ENCODE data around the gene TENM4. TPM values are rescaled to one million over a fixed set of nuclear protein-coding genes. Genes with fewer than 3 reads are reported as not detected.

TENM4 gene
- polyA plus RNA-seq, 3 donors = 0.31 to 1.7 TPM; not detected in 1

DNA sequence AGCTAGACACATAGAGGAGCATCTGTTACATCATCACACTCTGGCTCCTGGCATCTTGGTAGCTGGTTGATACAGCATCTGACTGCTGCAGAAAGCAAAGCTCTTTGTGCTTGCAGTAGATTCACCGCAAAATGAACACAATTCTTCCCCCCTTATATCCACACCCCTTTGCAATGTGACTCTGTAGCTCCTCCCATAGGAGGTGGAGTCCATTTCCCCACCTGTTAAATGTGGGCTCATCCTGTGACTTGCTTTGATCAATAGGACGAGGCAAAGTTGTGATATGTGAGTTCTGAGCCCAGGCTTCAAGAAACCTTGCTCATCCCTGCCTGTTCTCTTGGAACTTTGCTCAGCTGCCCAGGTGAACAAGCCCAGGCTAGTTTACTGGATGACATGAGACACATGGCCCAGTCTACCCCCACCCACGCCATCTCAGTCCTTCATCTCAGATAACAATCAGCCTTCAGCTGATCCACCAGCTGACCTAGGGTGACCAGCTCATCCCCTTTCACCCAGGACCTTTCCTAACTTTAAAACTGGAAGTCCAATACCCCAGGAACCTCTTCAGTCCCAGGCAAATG is 272.2 kb downstream of the TENM4 start:
- WGBS (ENCODE audit: insufficient coverage) = 60% methylated on average over 1 of the region's 3 CpGs
- no peaks in the 10 kb centered on the region for H4K20me1 ChIP-seq (ENCODE audit: insufficient read depth, low read length)
- no peaks in the 10 kb centered on the region for H3K36me3 ChIP-seq (replicated peaks in 1 of 2; ENCODE audit: control insufficient read depth in 1 of 2, insufficient read depth in 2 of 2, low read length in 2 of 2)
- H3K4me1 Mint-ChIP-seq = no peaks in the 10 kb centered on the region
- peaks cover 0 to 3% (median 0%) of the 10 kb centered on the region in 7 donors for H3K9me3 Mint-ChIP-seq
- H3K9me3 ChIP-seq (replicated peaks in 1 of 2; ENCODE audit: control insufficient read depth in 1 of 2, insufficient read depth in 1 of 2, low read length in 2 of 2) = no peaks in the 10 kb centered on the region
- no peak for DNase-seq
- no peak overlapping the region for H3K27ac ChIP-seq (ENCODE audit: low read depth in 1 of 2, low read length in 2 of 2)
- no peak overlapping the region for H2AFZ ChIP-seq (ENCODE audit: insufficient read depth, low read depth, low read length, poor library complexity, severe bottlenecking)
- no peak overlapping the region for H3K9ac ChIP-seq (ENCODE audit: insufficient read depth, low read length, poor library complexity, severe bottlenecking)
- H3K4me3 ChIP-seq (replicated peaks in 1 of 3; ENCODE audit: low read depth in 2 of 3, low read length in 3 of 3) = no peak overlapping the region
- intact Hi-C loops (cut with micrococcal nuclease) = no loop called here
- no peaks in the 10 kb centered on the region for H3K4me1 ChIP-seq (ENCODE audit: control insufficient read depth in 1 of 2, insufficient read depth in 2 of 2, low read length in 2 of 2)
- H3K27me3 Mint-ChIP-seq (ENCODE audit: low read depth in 3 of 3) = peaks cover 0 to 14% (median 6%) of the 10 kb centered on the region in 3 donors
- no peaks in the 10 kb centered on the region for H3K36me3 Mint-ChIP-seq
- no peak overlapping the region for H3K27ac Mint-ChIP-seq
- TF ChIP-seq, protein P1, sequence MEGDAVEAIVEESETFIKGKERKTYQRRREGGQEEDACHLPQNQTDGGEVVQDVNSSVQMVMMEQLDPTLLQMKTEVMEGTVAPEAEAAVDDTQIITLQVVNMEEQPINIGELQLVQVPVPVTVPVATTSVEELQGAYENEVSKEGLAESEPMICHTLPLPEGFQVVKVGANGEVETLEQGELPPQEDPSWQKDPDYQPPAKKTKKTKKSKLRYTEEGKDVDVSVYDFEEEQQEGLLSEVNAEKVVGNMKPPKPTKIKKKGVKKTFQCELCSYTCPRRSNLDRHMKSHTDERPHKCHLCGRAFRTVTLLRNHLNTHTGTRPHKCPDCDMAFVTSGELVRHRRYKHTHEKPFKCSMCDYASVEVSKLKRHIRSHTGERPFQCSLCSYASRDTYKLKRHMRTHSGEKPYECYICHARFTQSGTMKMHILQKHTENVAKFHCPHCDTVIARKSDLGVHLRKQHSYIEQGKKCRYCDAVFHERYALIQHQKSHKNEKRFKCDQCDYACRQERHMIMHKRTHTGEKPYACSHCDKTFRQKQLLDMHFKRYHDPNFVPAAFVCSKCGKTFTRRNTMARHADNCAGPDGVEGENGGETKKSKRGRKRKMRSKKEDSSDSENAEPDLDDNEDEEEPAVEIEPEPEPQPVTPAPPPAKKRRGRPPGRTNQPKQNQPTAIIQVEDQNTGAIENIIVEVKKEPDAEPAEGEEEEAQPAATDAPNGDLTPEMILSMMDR (IDR thresholded peaks at IDR 0.05) = no peak
- no peaks in the 10 kb centered on the region for H3K79me2 ChIP-seq (ENCODE audit: insufficient read depth, low read length)
- no peak overlapping the region for H3K4me2 ChIP-seq (replicated peaks; ENCODE audit: extremely low read depth, low read length, poor library complexity, severe bottlenecking)
- no peak overlapping the region for H3K4me3 Mint-ChIP-seq
- H3K27me3 ChIP-seq (ENCODE audit: control insufficient read depth in 2 of 2, insufficient read depth in 2 of 2, low read length in 2 of 2) = no peaks in the 10 kb centered on the region

DNA sequence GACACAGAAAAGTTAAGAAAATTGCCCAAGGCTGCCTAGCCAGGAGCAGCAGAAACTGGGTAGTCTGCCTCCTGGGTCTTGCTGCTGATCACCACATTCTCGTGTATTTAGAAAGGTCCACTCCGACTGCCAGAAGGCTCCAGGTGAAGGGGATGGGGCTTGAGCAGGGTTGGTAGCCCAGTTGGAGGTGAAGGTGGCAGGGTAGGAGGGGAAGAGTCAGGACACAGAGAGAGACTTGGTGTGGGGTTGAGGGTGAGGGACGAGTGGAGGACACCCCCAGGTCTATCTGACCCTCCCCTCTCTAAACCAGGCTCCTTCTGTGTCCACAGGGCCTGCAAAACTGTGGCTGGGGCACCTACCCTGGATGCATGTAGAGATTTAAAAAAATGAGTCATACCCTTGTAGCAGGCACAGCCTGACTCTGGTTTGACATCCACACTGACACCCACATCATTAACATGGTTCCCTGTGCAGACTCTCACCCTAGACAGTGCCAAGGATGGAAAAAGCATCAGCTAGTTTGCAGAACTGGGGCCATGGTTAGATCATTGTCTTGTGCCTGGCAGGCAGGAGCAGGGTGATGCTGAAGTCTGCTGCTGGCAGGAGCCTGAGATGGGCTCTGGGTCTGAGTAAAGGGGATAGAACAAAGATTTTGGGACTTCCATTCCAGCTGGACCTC is 273.2 kb downstream of the TENM4 start:
- no peak for DNase-seq
- Histone ChIP-seq H2AFZ (ENCODE audit: insufficient read depth, low read depth, low read length, poor library complexity, severe bottlenecking) (no peak overlapping the region), H3K79me2 (ENCODE audit: insufficient read depth, low read length) (no peaks in the 10 kb centered on the region), H3K36me3 (replicated peaks in 1 of 2; ENCODE audit: control insufficient read depth in 1 of 2, insufficient read depth in 2 of 2, low read length in 2 of 2) (no peaks in the 10 kb centered on the region), H3K27ac (ENCODE audit: low read depth in 1 of 2, low read length in 2 of 2) (no peak overlapping the region), H3K4me1 (ENCODE audit: control insufficient read depth in 1 of 2, insufficient read depth in 2 of 2, low read length in 2 of 2) (no peaks in the 10 kb centered on the region), H3K4me3 (replicated peaks in 1 of 3; ENCODE audit: low read depth in 2 of 3, low read length in 3 of 3) (no peak overlapping the region), H3K9ac (ENCODE audit: insufficient read depth, low read length, poor library complexity, severe bottlenecking) (no peak overlapping the region), H3K4me2 (replicated peaks; ENCODE audit: extremely low read depth, low read length, poor library complexity, severe bottlenecking) (no peak overlapping the region), H3K9me3 (replicated peaks in 1 of 2; ENCODE audit: control insufficient read depth in 1 of 2, insufficient read depth in 1 of 2, low read length in 2 of 2) (no peaks in the 10 kb centered on the region), H3K27me3 (ENCODE audit: control insufficient read depth in 2 of 2, insufficient read depth in 2 of 2, low read length in 2 of 2) (no peaks in the 10 kb centered on the region), H4K20me1 (ENCODE audit: insufficient read depth, low read length) (no peaks in the 10 kb centered on the region)
- no peak overlapping the region for H3K27ac Mint-ChIP-seq
- H3K36me3 Mint-ChIP-seq = no peaks in the 10 kb centered on the region
- peaks cover 0 to 3% (median 0%) of the 10 kb centered on the region in 7 donors for H3K9me3 Mint-ChIP-seq
- peaks cover 3 to 16% (median 6%) of the 10 kb centered on the region in 3 donors for H3K27me3 Mint-ChIP-seq (ENCODE audit: low read depth in 3 of 3)
- TF ChIP-seq, protein P1 (IDR thresholded peaks at IDR 0.05) = no peak
- H3K4me1 Mint-ChIP-seq = no peaks in the 10 kb centered on the region
- 83% methylated on average over 2 of the region's 3 CpGs for WGBS (ENCODE audit: insufficient coverage)
- no peak overlapping the region for H3K4me3 Mint-ChIP-seq
- intact Hi-C loops (cut with micrococcal nuclease) = no loop called here

Data from CD14-positive monocyte (primary cell).